Bronchial epithelial cell (primary cell): ENCODE data around the gene AP5Z1. TPM values are rescaled to one million over a fixed set of nuclear protein-coding genes. Genes with fewer than 3 reads are reported as not detected.

Experiments
- DNase-seq: peaks from one replicate; pipeline ENCODE4 v3.0.0-alpha.2; 2010; ENCODE audit warnings: low read depth
- FAIRE-seq: peaks from 2 replicates; lab custom pipeline; 2011; peaks lifted over from hg19 to GRCh38; lab: Jason Lieb, UNC
- H3K27me3 ChIP-seq: 2 replicates; pipeline ENCODE4 v1.5.1; 2011; ENCODE audit warnings: low read length; ENCODE audit not compliant: control insufficient read depth, insufficient read depth
- H3K36me3 ChIP-seq: 2 replicates; pipeline ENCODE4 v1.5.1; 2011; ENCODE audit warnings: low read length; ENCODE audit not compliant: control insufficient read depth, insufficient read depth
- H3K4me3 ChIP-seq: 2 replicates; pipeline ENCODE4 v1.5.1; 2011; ENCODE audit warnings: mild to moderate bottlenecking, low read depth, low read length, control low read depth
- total RNA-seq: library from RNA; depleted of rRNA; stranded (reverse); fragments of >200 nt; gene quantifications from 2 replicates; pipeline ENCODE4 v1.2.1, GENCODE V29; 2014
- TF ChIP-seq, protein P1 (sequence below): IDR thresholded peaks from 2 replicates; pipeline ENCODE4 v1.5.1; 2011; ENCODE audit warnings: mild to moderate bottlenecking, moderate library complexity, low read length, control low read depth, inconsistent platforms; ENCODE audit not compliant: insufficient read depth, severe bottlenecking

Gene AP5Z1
- total RNA-seq, 1 donor from 2014 or later, result 24.5 TPM

DNA sequence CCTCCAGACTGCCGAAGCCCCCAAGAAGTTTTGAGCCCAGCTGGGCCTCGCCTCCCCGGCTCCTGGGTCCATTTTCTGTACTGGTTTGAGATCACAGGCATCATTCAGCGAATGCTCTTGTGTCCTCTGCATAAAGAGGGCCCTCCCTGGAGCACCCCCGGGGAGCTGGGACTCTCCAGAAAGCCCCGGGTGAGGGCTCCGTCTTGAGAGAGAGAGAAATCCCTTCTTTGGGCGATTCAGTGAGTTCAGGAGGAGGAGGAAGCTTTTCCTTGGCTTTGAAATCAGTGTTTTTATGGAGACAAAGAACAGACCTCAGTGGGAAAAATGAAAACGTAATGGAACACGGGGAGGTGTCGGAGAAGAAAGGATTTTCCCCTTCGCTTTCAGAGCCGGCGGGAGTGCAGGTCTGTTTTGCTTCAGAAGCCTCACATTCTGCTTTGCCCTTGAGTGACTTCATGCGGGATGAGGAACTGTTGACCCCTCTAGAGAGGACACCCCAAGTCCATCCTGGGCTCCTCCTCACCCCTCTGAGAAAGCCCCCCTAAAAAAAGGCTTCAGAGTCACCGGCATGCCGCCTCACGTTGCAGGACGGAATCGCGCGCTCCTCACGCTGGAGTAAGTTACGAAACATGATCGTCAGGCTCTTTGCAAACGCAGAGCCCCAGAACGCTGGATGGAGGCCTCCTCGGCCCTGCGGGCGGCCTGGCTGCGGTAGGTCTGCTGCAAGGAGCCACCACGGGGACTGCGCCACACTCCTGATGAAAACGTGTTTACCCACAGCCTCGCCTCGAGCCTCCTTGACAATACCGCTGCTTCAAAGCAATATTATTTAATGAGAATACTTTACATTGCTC is 8.5 kb upstream of the AP5Z1 start:
- Histone ChIP-seq H3K36me3 (peaks cover 10% of the 10 kb centered on the region), H3K4me3 (no peak overlapping the region), H3K27me3 (no peaks in the 10 kb centered on the region)
- TF ChIP-seq, protein P1, sequence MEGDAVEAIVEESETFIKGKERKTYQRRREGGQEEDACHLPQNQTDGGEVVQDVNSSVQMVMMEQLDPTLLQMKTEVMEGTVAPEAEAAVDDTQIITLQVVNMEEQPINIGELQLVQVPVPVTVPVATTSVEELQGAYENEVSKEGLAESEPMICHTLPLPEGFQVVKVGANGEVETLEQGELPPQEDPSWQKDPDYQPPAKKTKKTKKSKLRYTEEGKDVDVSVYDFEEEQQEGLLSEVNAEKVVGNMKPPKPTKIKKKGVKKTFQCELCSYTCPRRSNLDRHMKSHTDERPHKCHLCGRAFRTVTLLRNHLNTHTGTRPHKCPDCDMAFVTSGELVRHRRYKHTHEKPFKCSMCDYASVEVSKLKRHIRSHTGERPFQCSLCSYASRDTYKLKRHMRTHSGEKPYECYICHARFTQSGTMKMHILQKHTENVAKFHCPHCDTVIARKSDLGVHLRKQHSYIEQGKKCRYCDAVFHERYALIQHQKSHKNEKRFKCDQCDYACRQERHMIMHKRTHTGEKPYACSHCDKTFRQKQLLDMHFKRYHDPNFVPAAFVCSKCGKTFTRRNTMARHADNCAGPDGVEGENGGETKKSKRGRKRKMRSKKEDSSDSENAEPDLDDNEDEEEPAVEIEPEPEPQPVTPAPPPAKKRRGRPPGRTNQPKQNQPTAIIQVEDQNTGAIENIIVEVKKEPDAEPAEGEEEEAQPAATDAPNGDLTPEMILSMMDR, result no peak
- peak; percentile 43 for FAIRE-seq
- DNase-seq, result no peak

DNA sequence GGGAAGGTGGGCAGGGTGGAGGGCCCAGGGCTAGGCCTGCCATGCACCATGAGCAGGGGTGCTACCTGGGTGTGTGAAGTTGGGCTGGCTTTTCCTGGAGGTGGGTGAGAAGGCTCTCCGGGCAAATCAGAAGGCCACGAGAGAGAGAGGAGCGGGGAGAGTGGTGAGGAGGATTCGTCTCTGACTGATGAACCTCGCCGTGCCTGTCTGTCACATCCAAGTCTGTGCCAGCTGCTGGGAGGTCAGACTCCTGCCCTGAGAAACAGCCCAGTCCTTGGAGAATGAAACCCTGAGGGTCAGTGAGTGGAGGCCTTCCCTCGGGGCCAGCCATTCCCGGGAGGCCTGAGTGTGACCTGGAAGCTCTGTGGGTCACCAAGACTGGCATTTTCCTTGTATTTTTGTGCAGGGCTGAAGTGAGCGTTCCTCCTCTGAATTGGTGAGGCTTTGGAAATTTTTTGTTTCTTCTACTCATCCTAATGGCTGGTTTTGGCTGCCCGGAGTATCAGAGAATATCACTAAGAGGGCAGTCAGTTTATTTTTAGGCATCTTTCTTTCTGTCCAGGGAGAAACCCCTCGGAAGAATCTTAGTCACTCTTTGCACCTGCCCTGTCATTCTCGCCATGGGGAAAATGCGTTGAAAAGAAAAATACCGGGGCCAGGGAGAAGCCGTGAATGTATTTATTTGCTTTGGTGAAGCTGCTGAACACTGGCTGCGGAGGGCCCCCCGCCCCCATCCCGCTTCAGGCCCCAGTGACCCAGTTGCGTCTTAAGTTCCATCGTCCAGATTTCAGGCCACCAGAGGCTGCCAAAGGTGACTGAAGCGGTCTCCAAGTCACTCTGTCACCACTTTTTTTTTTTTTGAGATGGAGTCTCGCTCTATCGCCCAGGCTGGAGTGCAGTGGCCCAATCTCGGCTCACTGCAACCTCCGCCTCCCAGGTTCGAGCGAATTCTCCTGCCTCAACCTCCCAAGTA is 6.5 kb upstream of the AP5Z1 start:
- Histone ChIP-seq H3K36me3 (peaks cover 4% of the 10 kb centered on the region), H3K4me3 (no peak overlapping the region), H3K27me3 (no peaks in the 10 kb centered on the region)
- FAIRE-seq, result no peak
- TF ChIP-seq, protein P1, result no peak
- no peak for DNase-seq

DNA sequence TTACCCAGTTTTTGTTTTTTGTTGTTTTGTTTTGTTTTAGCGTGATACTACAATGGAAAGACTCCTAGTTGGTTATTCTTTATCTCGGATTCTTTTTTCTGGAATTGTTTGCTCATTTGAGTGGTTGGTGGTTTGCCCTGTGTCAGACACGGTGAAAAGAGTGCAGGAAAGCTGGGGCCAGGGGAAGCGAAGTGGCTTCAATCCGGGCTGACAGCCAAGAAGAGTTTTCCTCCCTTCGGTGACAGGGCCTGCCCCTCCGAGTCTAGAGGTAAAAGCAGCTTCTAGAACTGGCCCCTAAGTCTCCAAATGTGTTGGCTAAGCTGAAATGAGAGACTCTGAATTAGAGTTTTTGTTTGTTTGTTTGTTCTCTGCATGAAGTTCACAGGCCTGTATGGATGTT is 5.7 kb upstream of the AP5Z1 start:
- no peaks in the 10 kb centered on the region for H3K27me3 ChIP-seq
- DNase-seq (no peak), FAIRE-seq (no peak)
- no peak overlapping the region for H3K4me3 ChIP-seq
- peaks cover 4% of the 10 kb centered on the region for H3K36me3 ChIP-seq
- TF ChIP-seq, protein P1, result no peak

DNA sequence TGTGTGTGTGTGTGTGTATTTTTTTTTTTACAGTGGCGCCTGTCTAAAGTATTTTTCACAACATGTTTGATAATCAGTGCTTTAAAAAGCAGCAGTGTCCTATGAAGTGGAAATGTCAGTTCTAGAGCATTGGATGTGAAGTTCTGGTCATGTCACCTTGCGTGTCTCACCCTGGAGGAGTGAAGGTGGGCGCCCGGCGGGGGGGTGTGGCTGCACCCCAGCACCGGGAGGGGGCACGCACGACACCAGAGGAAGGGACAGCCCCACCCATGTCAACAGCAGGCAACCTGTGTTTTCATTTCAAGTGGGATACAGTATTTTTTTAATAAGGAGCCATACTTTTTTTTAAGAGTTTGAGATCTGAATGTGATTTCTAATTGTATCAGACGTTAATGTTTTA is 4.5 kb upstream of the AP5Z1 start:
- TF ChIP-seq, protein P1, result no peak
- no peak for FAIRE-seq
- H3K36me3 ChIP-seq, result peaks cover 4% of the 10 kb centered on the region
- no peak overlapping the region for H3K4me3 ChIP-seq
- DNase-seq, result no peak
- no peaks in the 10 kb centered on the region for H3K27me3 ChIP-seq

DNA sequence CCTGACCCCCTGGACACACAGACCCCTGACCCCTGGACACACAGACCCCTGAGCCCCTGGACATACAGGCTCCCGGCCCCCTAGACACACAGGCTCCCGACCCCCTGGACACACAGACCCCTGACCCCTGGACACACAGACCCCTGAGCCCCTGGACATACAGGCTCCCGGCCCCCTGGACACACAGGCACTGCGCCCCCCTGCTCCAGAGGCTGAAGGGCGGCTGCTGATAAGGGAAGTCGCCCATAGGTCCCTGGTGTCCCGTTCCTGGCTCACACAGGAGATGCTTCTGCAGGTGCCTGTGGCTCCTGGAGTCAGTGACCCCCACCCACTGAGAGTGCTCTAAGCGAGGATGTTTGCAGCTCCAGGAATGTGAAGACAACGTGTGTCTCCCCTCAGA is 3.7 kb upstream of the AP5Z1 start:
- TF ChIP-seq, protein P1, result no peak
- Histone ChIP-seq H3K36me3 (peaks cover 4% of the 10 kb centered on the region), H3K27me3 (no peaks in the 10 kb centered on the region), H3K4me3 (no peak overlapping the region)
- DNase-seq (no peak), FAIRE-seq (no peak)
